ENCODE results near the gene STRN3.

GRCh38 chr14:30893819-30894218 is 132.4 kb downstream of the STRN3 start:
- TF ChIP-seq GATA2 (IDR thresholded peaks at IDR 0.05; ENCODE audit: low read depth, low read length) (no peak), GATA3 (IDR thresholded peaks at IDR 0.05; ENCODE audit: low read depth, low read length) (no peak)
